Stromal cell of bone marrow (primary cell): ENCODE results near the gene PABPN1L.
A peak's percentile ranks its signal among the peaks of the same experiment; 100 is the strongest.

Experiments
- DNase-seq: peaks from one replicate; pipeline ENCODE4 v3.0.0-alpha.2; 2012; ENCODE audit warnings: low read depth

PABPN1L gene

DNA sequence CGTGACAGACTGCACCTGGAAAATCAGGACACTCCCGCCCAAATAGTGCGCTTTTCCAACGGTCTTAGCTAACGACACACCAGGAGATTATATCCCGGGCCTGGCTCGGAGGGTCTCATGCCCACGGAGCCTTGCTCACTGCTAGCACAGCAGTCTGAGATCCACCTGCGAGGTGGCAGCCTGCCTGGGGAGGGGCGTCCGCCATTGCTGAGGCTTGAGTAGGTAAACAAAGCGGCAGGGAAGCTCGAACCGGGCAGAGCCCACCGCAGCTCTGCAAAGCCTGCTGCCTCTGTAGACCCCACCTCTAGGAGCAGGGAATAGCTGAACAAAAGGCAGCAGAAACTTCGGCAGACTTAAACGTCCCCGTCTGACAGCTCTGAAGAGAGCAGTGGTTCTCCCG lies 14.8 kb downstream of the PABPN1L start:
- no peak for DNase-seq

DNA sequence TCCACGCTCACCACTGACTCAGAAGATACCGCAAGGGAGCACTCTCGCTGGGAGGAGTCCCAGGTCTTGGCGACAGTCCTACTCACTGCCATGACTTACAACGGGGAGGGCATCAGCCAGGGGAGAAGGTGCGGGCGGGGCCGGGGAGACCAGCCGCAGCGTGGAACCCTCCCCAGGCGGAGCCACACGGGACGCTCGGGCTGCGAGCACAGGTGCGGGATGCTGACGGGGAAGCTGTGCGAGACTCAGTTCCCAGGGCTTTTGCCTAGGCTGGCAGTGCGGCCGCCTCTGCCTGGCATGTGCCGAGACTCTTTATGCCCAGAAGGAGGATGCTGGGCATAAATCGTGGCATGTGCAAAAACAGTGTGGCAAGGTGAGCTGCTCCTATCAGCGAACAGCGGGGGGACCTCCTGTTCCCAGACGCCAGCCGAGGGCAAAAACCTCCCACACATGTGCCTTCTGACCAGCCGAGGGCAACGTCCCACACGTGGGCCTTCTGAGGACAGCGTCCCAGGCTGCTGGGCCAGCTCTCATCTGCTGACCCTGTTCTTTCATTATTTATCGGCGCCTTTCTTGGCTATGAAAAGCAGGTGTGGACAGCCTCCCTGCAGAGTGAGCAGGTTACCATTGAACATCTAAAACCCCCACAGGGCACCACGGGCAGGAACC lies 15.8 kb downstream of the PABPN1L start:
- no peak for DNase-seq

- DNase-seq, result no peak
These were observed 17.9 kb downstream of the PABPN1L start for GRCh38 chr16:88848557-88848956.

- DNase-seq, result no peak
These were observed 18.8 kb downstream of the PABPN1L start for GRCh38 chr16:88847654-88848053.

DNA sequence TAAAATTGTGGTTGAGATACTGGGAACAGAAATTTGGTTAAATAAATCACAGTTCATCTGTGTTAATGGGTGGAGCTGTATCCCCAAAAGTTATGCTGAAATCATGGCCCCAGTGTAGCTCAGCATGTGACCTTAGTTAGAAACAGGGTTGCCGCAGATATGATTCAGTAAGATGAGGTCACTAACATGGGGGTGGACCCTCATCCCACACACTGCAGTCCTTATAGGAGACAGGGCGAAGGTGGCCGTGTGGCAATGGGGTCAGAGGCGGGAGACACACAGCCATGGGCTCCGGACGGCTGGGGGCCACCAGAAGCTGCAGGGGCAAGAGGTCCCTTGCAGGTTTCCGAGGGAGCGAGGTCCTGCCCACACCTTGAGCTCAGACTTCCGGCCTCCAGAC lies 20.4 kb downstream of the PABPN1L start:
- DNase-seq, result no peak

GRCh38 chr16:88844419-88845036 lies 21.9 kb downstream of the PABPN1L start:
- no peak for DNase-seq

DNA sequence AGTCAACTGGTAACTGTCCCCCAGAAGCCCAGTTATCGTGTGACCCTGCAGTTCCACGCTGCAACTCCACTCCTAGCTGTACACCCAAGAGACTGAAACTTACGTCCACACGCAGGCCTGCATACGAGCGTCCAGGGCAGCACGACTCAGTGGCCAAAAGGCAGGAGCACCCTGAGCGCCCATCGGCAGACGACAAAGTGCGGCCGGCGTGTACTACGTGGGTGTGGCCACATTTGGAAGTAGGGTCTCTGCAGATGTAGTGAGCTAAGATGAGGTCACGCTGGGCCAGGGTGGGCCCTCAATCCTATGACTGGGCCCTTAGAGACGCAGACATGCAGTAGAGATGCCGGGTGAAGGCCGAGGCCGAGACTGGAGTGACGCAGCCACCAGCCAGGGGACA lies 23.2 kb downstream of the PABPN1L start:
- no peak for DNase-seq

DNA sequence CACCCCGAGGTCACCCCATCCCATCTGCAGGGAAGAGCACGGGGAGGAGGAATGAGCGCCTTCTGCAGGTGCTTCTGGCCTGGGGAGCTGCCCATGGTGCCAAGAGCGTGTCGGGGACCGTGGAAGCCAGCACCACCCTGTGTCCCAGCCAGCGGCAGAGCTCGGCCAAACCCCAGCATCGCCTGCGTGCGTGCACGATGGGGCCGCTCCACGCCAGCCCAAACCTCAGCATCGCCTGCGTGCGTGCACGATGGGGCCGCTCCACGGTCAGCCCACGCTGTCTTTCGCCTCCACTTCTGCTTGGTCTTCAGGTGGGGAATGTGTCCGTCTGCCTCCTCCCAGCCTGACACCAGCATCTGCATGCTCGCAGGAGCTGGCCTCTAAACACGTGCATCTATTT lies 23.7 kb downstream of the PABPN1L start:
- no peak for DNase-seq

DNA sequence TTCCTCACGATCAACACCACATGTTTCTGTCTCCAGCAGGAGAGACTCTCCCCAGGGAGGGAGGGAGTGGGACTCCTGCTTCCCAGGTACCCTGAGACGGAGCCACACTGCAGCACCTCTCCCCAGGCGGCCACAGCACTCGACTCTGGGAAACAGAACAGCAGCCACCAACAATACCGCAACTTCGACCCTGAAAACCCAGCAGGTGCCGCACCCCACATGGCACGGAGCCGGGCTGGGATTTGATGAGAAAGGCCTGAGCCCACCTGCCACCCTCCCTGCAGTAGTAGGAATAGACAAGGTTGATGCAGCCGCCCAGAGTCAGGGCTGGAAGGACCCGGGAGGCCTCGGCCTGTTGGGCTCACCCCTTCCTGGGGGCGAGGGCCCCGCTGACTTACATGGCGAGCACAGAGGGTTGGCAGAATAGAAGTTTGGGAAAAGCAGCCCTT lies 24.1 kb downstream of the PABPN1L start:
- DNase-seq, result no peak

DNA sequence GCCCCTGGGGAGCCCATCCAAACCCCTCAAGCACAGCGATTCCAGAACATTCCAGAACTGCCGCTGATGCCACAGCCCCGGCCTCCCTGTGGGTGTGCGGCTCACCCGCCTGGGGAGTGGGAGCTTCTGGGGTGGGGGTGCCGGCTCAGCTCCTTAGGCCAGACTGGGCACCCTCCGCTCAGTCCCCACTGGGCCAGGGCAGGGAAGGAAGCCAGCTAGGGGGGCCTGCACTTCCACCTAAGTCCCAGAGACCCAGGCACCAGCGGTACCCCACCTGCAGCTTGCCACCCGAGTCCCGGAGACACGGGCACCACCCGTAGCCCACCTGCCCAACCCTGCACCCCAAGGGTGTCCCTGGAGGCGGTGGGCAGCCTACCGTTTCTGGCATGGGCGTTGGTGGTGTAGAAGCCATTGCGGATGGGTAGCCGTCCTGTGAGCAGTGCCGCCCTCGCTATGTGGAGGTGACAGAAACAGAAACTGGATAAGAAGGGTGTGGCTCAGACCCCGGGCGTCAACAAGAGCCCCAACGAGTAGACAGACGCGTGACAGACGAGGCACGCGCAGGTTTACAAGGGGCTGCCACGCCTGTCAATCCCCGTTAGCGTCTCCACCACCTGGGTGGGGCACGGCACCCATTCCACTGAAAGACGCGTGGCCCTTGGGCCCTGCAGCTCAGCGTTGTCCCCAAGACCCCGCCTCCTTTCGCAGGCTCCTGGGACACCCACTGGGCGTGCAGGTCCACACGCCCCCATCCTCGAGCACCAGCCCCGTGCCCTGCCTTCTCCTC lies 24.7 kb downstream of the PABPN1L start:
- DNase-seq, result no peak

- DNase-seq, result no peak
These were observed 25.8 kb downstream of the PABPN1L start for GRCh38 chr16:88840600-88841215.

- no peak for DNase-seq
These were observed 26.5 kb downstream of the PABPN1L start for GRCh38 chr16:88839745-88840599.

GRCh38 chr16:88839026-88839529 lies 27.4 kb downstream of the PABPN1L start:
- DNase-seq, result no peak

DNA sequence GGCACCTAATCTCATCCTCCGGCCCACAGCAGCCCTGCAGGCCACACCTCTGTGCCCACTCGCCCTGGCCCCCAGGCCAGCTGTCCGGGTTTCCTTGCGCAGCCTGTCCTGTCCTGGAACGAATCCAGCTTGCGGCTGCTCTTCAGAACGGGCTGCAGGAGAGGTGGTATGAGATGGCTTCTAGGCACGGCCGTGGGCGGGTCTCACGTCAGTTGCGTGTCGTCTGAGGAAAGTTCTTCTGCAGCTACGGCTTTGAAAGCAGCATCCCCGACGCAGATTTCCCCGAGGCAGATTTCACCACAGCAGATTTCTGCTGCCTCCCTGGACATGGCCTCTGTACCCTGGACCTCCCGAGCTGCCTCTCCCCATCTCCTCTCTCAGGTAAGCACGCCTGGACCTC lies 27.9 kb downstream of the PABPN1L start:
- no peak for DNase-seq

GRCh38 chr16:88837806-88838205 lies 28.7 kb downstream of the PABPN1L start:
- DNase-seq, result no peak

GRCh38 chr16:88836791-88837190 lies 29.7 kb downstream of the PABPN1L start:
- DNase-seq, result no peak

DNA sequence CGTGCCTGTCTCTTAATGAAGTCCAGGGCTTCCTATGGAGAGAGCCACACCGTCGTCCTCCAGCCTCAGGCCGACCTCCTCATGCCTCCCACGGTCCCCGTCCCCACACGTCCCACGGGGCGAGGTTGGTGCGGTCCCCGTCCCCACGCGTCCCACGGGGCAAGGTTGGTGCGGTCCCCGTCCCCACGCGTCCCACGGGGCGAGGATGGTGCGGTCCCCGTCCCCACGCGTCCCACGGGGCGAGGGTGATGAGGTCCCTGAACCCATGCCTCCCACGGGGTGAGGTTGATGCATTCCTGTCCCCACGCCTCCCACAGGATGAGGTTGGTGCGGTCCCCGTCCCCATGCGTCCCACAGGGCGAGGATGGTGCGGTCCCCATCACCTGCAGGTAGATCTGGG lies 30.6 kb downstream of the PABPN1L start:
- DNase-seq, result no peak

DNA sequence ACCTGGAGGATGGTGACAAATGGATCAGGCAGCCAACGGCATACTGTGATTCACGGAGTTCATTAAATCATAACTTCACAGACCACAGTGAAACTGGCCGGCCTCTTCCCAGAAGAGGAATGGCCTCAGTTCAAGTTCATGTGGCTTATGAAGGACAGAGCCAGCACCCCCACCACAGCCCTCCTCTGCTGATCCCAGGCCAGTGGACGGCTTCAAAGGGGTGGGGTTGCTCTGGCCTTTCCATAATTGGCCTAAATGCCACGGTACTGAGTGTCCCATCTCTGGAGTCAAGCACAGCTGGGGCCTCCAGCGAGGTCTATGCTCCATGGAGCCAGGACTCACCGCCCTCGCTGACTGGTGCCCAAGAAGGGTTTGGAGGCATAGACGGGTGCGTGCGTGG lies 31.1 kb downstream of the PABPN1L start:
- DNase-seq, result peak; percentile 64

DNA sequence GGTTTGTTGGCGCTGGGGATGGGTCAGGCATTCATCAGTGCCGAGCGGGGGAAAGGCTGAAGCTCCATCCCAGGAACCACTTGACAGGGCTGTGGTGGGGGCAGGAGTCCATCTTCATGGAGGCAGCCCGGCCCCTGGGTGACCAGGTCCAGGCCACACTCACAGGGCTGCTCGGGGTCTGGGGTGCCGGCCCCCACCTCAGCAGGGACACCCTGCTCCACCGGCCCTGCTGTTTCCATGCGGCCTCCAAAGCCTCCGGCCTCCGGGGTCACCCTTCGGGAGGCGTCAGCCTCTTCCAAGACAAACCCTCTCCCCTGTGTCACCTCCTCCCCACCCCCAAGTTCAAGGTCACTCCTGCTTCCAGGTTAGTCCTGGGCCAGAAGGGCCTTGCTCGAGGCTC lies 31.8 kb downstream of the PABPN1L start:
- no peak for DNase-seq

DNA sequence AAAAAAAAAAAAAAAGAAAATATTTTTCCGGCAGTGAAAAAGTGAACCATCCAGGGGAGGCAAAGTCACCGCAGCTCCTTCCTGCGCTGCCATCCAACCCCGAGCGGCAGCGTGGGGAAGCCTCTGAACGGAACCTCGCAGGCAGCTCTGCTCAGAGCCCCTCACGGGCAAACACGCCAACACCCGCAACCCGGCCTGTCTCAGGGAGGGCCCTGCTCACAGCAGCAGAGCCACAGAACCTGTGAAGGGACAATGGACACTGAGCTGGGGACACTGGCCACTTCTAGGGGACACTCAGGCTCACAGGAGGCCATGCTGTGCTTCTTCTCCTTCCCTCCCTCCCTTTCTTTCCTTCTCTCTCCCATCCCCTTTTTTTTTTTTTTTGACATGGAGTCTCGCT lies 33.4 kb downstream of the PABPN1L start:
- DNase-seq, result no peak

GRCh38 chr16:88831838-88832237 lies 34.6 kb downstream of the PABPN1L start:
- no peak for DNase-seq

- no peak for DNase-seq
These were observed 35.7 kb downstream of the PABPN1L start for GRCh38 chr16:88830783-88831182.
